HG02970 (cell line): Measurements from ENCODE around the gene ALDH3B2.
"Not testable (repeated sequence)": the region's sequence is repeated elsewhere in the genome, so short reads cannot be mapped to it uniquely, and the experiment has no call there.

Source experiments
- ATAC-seq: cut with Tn5 transposase; IDR thresholded peaks from one replicate; pipeline ENCODE4 v1.9.1; 2021; ENCODE audit warnings: mild to moderate bottlenecking, moderate library complexity, moderate number of reproducible peaks; ENCODE audit not compliant: unreplicated experiment, low FRiP score

ALDH3B2 gene

GRCh38 chr11:67632175-67632981 lies 42.0 kb downstream of the ALDH3B2 start:
- no peak for ATAC-seq

GRCh38 chr11:67631853-67632174 lies 42.6 kb downstream of the ALDH3B2 start:
- no peak for ATAC-seq

GRCh38 chr11:67631411-67631810 lies 43.0 kb downstream of the ALDH3B2 start:
- ATAC-seq, result no peak

GRCh38 chr11:67630943-67631331 lies 43.5 kb downstream of the ALDH3B2 start:
- no peak for ATAC-seq

GRCh38 chr11:67630228-67630942 lies 44.0 kb downstream of the ALDH3B2 start:
- peak; percentile 61 for ATAC-seq

- peak; percentile 65 for ATAC-seq
These were observed 44.8 kb downstream of the ALDH3B2 start, which contains the start of gene NUDT8 for GRCh38 chr11:67629386-67630227. Gene NUDT8 (minus strand): TSS chr11:67629937. CDS start chr11:67629911, 26 bp downstream.

GRCh38 chr11:67628710-67629385 lies 45.6 kb downstream of the ALDH3B2 start:
- ATAC-seq, result no peak

- no peak for ATAC-seq
These were observed 46.4 kb downstream of the ALDH3B2 start for GRCh38 chr11:67627812-67628624.

GRCh38 chr11:67627441-67627811 lies 47.0 kb downstream of the ALDH3B2 start:
- ATAC-seq, result no peak

GRCh38 chr11:67626970-67627369 lies 47.5 kb downstream of the ALDH3B2 start:
- ATAC-seq, result no peak

- ATAC-seq, result not testable (repeated sequence)
These were observed 48.1 kb downstream of the ALDH3B2 start for GRCh38 chr11:67626131-67626833.

GRCh38 chr11:67623795-67624194 lies 50.6 kb downstream of the ALDH3B2 start:
- ATAC-seq, result not testable (repeated sequence)

GRCh38 chr11:67622905-67623304 lies 51.5 kb downstream of the ALDH3B2 start:
- not testable (repeated sequence) for ATAC-seq

GRCh38 chr11:67621928-67622327 lies 52.5 kb downstream of the ALDH3B2 start:
- ATAC-seq, result not testable (repeated sequence)

- not testable (repeated sequence) for ATAC-seq
These were observed 53.8 kb downstream of the ALDH3B2 start for GRCh38 chr11:67620621-67621020.

- not testable (repeated sequence) for ATAC-seq
These were observed 54.5 kb downstream of the ALDH3B2 start for GRCh38 chr11:67619683-67620618.

- not testable (repeated sequence) for ATAC-seq
These were observed 55.3 kb downstream of the ALDH3B2 start for GRCh38 chr11:67618901-67619659.
